Fibroblast of upper back skin (primary cell): ENCODE results near the gene TAX1BP1.

Experiments
- DNase-seq: peaks from one replicate; pipeline ENCODE4 v3.0.0-alpha.2; 2013

The TAX1BP1 gene

GRCh38 chr7:27782849-27783248 lies 42.9 kb downstream of the TAX1BP1 start:
- DNase-seq = no peak

DNA sequence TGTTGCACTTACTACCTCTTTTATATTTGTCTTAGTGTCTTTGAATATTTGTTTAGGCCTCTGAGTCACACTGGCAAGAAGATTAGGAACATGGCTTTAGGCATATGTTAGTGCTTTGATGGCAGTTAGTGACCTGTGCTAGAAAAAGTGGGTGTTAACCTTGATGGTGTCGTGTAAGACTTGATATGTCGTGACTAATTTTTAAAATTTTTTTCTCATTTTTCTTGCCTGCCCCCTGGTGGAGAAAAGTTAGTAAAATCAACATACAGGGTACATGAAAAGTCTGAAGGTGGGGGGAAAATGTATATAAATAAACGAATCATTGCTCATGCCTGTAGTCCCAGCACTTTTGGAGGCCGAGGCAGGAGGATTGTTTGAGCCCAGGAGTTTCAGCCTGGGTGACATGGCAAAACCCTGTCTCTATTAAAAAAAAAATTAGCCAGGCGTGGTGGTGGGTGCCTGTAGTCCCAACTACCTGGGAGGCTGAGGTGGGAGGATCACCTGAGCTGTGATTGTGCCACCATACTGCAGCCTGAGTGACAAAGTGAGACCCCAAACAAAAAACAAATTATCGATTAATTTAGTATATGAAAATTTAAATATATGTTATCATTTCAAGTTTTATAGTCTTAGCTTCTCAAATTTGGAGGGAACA lies 44.6 kb downstream of the TAX1BP1 start:
- peak; percentile 49 for DNase-seq

DNA sequence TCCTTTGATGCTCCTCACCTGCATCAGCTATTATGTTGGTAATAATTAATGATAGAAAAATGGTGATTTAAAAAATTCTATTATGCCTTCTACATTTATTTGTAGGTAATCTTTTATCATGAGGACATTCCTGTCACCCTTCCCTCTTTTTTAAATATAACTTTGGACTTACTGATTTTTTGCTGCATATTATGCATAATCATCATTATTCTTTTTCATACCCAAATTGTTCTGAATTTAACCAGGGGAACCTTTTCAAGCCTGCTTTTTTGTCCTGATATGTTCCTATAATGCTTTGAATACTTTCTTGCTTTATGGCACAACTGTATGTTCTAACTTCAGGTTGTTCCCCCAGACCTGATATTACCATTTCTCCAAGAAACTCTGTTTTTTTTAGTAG lies 48.5 kb downstream of the TAX1BP1 start:
- no peak for DNase-seq

GRCh38 chr7:27793780-27794179 lies 53.8 kb downstream of the TAX1BP1 start:
- DNase-seq = peak; percentile 50

DNA sequence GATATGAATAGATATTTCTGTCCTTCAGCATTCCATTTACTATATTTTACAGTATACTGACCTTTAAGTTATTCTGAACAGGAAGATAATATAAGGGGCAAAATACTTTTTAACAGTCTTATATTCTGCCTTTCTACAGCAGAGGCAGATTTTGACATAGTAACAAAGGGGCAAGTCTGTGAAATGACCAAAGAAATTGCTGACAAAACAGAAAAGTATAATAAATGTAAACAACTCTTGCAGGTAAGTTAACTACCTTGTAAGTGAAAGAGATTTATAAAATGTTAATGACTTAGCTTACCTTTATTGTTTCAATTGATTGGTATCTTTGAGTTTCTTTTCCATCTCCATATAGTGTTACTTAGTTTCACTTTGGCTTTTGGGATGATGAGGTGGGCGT lies 56.0 kb downstream of the TAX1BP1 start:
- no peak for DNase-seq

DNA sequence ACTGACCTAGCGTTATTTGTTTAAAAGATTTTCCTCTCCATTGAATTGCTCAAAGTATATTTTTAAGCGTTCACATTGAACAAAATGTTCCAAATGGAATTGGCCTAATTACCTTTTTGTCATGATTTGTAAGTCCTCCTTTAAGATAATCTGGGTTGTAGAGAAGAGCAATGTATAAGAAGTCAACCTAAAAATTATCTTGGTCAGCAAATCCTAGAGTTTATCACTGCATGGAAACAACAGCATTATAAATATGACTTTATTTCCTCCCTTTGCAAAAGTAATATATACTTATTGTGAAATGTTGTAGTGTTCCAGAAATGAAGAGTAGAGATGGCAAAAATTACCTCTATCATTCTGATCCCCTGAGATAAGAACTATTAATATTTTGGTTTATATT lies 59.2 kb downstream of the TAX1BP1 start:
- DNase-seq = no peak

GRCh38 chr7:27802999-27803398 lies 63.0 kb downstream of the TAX1BP1 start:
- DNase-seq = peak; percentile 43

DNA sequence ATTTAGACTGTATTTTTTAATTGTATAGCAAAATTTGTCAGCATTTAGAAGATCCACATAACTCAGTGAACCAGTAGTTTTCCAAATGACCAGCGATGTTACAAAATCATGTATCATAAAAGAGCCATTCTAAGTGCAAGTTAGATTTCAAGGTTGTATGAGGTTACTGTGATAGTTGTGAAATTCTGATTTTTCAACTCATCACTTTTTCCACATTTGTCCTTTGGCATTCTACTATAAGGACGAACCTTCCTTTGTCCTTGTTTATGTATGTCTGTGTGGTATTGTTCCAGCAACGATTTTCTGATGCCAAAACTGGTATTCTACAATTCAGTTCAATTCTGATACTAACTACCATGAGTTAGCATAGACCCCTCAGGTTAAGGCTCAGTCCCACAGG lies 64.2 kb downstream of the TAX1BP1 start:
- DNase-seq = no peak

GRCh38 chr7:27808626-27809025 lies 68.7 kb downstream of the TAX1BP1 start:
- DNase-seq = peak; percentile 75

DNA sequence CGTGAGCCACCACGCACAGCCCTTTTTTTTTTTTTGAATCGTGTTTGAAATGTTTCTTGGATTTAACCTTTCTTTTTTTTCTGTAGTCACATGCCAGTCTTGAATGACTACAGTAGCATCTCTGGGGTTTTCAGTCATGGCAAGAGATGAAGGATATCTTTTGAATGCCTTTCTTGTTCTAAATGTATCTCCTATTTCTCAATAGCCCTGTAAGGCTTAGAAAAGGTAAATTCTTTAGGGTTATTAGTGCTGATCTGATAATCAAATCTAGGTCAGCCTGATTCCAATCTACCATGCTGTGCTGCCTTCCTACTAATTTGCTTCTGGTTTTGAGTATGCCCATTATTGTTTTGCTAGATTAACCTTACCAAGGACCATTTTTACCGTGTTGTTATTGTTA lies 70.2 kb downstream of the TAX1BP1 start:
- no peak for DNase-seq

DNA sequence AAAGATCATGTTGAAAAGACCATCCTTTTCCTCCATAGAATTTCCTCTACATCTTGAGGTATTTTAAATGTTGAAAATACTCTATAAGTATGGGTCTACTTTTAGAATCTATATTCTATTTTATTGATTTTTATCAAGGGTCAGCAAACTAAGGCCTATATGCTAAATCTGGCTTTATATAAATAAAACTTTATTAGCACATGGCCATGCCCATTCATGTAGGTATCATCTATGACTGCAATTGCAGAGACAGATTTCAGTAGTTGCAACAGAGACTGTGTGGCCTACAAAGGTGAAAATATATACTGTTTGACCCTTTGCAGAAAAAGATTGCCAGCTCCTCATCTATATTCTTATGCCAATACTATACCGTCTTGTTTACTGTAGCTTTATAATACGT lies 72.7 kb downstream of the TAX1BP1 start:
- no peak for DNase-seq

- no peak for DNase-seq
These were observed 82.3 kb downstream of the TAX1BP1 start for GRCh38 chr7:27822245-27822644.

DNA sequence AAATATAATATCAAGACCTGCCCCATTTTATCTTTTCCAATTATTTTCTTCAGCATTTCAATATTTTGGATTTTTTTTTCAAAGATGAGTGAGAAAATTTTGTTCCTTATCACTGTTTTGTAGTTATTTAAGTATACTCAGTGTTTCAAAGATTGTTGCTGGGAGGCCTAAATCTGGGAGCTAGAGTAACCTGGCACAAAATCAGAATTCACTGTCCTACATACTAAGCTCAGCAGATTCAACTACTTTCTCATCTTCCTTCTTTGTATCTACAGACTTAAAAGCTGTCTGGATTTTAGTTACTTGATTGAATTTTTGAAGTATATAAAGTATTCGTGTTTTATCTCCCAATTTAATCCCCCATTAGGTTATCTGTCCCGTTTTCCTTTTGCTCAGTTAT lies 85.9 kb downstream of the TAX1BP1 start:
- DNase-seq = no peak

- DNase-seq = no peak
These were observed 86.4 kb downstream of the TAX1BP1 start for GRCh38 chr7:27826357-27826756.

DNA sequence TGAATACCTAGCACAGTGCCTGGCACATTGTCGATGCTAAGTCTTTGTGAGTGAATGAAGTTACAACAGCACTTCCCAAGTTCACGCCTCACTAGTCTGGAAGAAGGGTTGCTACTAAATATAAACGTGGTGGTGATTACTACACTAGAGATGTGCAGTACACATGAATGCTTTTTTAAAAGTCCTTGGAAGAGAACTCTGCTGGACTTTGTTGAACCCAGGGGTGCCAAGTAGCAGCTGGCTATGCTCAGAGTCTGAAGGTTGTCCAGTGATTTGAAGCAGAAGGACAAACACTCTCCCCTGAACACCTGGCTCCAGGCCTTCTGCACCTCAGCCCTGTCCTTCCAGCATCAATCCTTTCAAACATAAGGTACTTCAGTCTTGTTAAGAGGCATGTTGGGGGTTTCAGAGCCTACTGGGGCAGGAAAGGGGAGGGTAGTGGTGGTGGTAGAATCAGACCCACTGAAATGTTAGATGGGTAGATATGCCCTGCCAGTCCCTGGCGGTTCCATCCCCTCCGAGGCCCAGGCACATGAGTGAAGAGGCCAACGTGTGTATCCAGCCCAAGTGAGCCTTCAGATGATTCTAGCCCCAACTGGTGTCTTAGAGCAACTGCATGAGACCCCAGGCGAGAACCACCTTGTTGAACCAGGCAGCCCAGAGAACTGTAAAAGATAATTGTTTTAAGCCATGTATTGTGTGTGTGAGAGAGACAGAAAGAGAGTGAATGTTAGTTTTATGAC lies 94.4 kb downstream of the TAX1BP1 start:
- DNase-seq = no peak

- DNase-seq = no peak
These were observed 95.4 kb downstream of the TAX1BP1 start for GRCh38 chr7:27835376-27835775.

DNA sequence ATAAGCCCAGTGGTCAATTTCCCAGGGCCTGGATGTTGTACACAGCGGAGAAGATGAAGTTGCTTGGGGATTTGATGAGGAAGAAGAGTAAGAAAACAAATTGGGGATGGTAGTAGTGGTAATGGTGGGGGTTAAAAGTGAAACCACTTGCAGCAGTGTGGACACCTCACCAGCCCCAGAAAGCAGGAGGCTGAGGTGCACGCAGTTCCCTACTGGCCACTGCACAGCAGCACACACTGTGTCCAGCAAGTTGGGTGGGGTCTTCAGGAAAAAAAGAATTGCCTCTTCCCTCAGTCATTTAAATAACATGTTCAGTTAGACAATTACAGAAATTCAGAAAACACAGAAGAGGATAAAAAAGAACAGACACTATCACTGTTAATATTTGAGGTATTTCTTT lies 96.6 kb downstream of the TAX1BP1 start:
- DNase-seq = no peak

GRCh38 chr7:27839099-27839498 lies 99.1 kb downstream of the TAX1BP1 start:
- no peak for DNase-seq

GRCh38 chr7:27840313-27840712 lies 100.4 kb downstream of the TAX1BP1 start:
- no peak for DNase-seq

DNA sequence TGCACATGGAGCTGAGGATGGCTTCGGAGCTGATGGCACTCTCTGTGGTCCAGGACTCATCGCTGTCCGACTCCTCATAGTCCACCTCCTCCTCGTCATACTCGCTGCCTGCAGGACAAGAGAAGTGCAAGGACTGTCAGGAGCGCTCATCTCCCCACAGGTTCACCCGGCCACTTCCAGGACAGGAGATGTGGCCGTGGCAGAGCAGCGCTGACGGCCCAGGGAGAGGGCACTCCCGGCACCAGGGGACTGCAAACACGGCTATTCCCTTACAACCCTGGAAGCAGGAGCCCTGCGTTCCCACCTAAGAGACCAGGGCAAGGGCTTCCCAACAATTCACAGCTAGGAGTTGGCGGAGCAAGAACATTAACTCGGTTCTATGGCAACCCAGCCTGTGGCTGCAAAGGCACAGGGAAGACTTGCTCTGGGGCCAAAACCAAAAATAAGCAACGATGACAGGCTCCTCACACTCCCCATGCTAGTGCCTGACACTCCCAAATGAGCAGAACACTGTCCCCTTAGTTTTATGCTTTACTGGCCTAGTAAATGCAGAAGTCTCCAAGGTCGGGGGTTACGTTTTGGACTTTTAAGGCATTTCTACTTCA lies 100.9 kb downstream of the TAX1BP1 start:
- no peak for DNase-seq

GRCh38 chr7:27842094-27842692 lies 102.2 kb downstream of the TAX1BP1 start:
- DNase-seq = no peak

GRCh38 chr7:27842851-27843250 lies 102.9 kb downstream of the TAX1BP1 start:
- DNase-seq = no peak

- no peak for DNase-seq
These were observed 103.8 kb downstream of the TAX1BP1 start for GRCh38 chr7:27843584-27844305.
